Measurements from ENCODE around the gene CAMKMT. TPM values are rescaled to one million over a fixed set of nuclear protein-coding genes. Genes with fewer than 3 reads are reported as not detected.

The CAMKMT gene
- total RNA-seq, 1 experiment from 2014 or later: 17.4 TPM

- Histone ChIP-seq H3K56ac (ENCODE audit: insufficient read length, low read depth, low read length) (no peak overlapping the region), H4K8ac (replicated peaks; ENCODE audit: insufficient read length, low read depth, low read length) (no peak overlapping the region), H2AK5ac (ENCODE audit: insufficient read length, low read length) (no peak overlapping the region), H3K23me2 (ENCODE audit: insufficient read length, low read depth, low read length, poor library complexity, severe bottlenecking) (peaks cover 4% of the 10 kb centered on the region), H3K14ac (ENCODE audit: insufficient read depth, low read length) (no peak overlapping the region), H2BK12ac (ENCODE audit: insufficient read length, low read depth, low read length) (no peak overlapping the region), H2BK5ac (ENCODE audit: insufficient read length, low read length) (no peak overlapping the region), H3K79me2 (ENCODE audit: insufficient read depth, low read length) (no peaks in the 10 kb centered on the region), H3K27ac (ENCODE audit: insufficient read length, low read depth, low read length) (no peak overlapping the region), H2AFZ (ENCODE audit: low read length) (no peak overlapping the region), H2BK120ac (ENCODE audit: low read depth, low read length, poor library complexity, severe bottlenecking) (no peak overlapping the region), H3K9ac (ENCODE audit: extremely low read depth, insufficient read length, low read length) (no peak overlapping the region), H4K5ac (ENCODE audit: insufficient read length, low read depth, low read length) (no peak overlapping the region), H4K91ac (ENCODE audit: insufficient read length, low read depth, low read length) (no peak overlapping the region), H3K4ac (ENCODE audit: low read depth, low read length) (no peak overlapping the region), H3K4me2 (ENCODE audit: insufficient read depth, insufficient read length, low read length) (no peak overlapping the region), H3K79me1 (ENCODE audit: insufficient read depth, low read depth, low read length, poor library complexity, severe bottlenecking) (no peaks in the 10 kb centered on the region), H3K18ac (ENCODE audit: insufficient read length, low read depth, low read length) (no peak overlapping the region), H3K4me1 (ENCODE audit: insufficient read depth, low read length) (peaks cover 12% of the 10 kb centered on the region; the same call in 1 of the 2 replicates), H4K20me1 (ENCODE audit: control insufficient read depth, insufficient read depth, insufficient read length) (no peaks in the 10 kb centered on the region), H3K23ac (ENCODE audit: insufficient read length, low read depth, low read length) (no peak overlapping the region), H2BK20ac (ENCODE audit: low read depth, low read length, poor library complexity, severe bottlenecking) (no peak overlapping the region), H3K9me3 (ENCODE audit: control insufficient read depth, low read depth, low read length) (no peaks in the 10 kb centered on the region), H3T11ph (ENCODE audit: low read length) (no peak overlapping the region), H3K27me3 (ENCODE audit: insufficient read depth, low read length) (no peaks in the 10 kb centered on the region), H2BK15ac (ENCODE audit: low read depth, low read length) (no peak overlapping the region)
- DNase-seq: no peak
- TF ChIP-seq, protein P1, sequence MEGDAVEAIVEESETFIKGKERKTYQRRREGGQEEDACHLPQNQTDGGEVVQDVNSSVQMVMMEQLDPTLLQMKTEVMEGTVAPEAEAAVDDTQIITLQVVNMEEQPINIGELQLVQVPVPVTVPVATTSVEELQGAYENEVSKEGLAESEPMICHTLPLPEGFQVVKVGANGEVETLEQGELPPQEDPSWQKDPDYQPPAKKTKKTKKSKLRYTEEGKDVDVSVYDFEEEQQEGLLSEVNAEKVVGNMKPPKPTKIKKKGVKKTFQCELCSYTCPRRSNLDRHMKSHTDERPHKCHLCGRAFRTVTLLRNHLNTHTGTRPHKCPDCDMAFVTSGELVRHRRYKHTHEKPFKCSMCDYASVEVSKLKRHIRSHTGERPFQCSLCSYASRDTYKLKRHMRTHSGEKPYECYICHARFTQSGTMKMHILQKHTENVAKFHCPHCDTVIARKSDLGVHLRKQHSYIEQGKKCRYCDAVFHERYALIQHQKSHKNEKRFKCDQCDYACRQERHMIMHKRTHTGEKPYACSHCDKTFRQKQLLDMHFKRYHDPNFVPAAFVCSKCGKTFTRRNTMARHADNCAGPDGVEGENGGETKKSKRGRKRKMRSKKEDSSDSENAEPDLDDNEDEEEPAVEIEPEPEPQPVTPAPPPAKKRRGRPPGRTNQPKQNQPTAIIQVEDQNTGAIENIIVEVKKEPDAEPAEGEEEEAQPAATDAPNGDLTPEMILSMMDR (conservative IDR thresholded peaks at IDR 0.05): no peak
- Mint-ChIP-seq H3K4me1 (peaks cover 49 to 52% of the 10 kb centered on the region in 2 experiments), H3K4me3 (peak overlapping the region in 1 of 2 experiments; percentile 75; a peak in 1 of 5 replicates), H3K36me3 (ENCODE audit: insufficient read depth in 1 of 3, low read depth in 3 of 3) (peaks cover 7 to 29% (median 26%) of the 10 kb centered on the region in 3 experiments), H3K27me3 (ENCODE audit: low read depth) (peaks cover 13% of the 10 kb centered on the region), H3K9me3 (peaks cover 24% of the 10 kb centered on the region in 2 experiments), H3K27ac (no peak overlapping the region)
- no CpG with 5 or more reads among the region's 2 CpGs for WGBS (ENCODE audit: extremely low coverage, insufficient read length, low lambda C conversion rate)
These were observed 418.0 kb downstream of the CAMKMT start for GRCh38 chr2:44779793-44780192.

Measured in H9 (cell line).